ENCODE data around the gene FOXP1. TPM values are rescaled to one million over a fixed set of nuclear protein-coding genes. Genes with fewer than 3 reads are reported as not detected.

The FOXP1 gene
- total RNA-seq, 1 experiment from 2014 or later, result 58.4 TPM

DNA sequence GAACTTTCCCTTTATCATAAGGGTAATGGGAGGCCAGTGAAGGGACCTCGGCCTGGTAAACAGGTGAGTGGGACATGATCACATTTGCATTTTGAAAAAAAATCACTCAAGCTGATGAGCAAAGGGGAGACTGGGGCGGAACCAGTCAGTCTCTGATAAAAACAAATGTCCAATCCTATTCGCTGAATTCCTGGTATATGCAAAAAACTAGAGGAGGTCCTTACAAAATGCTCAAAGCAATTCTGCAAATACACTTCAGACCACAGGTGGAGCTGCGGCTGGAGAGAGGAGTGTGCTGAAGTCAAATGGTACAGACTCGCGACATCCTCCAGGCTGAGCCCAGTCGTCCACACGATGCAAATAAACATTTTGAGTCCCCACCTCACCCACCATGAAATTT lies 166.7 kb downstream of the FOXP1 start:
- no peaks in the 10 kb centered on the region for H3K9me3 ChIP-seq (ENCODE audit: low read depth, low read length, poor library complexity, severe bottlenecking)
- ChIA-PET CTCF (no interaction called here), POLR2A (ENCODE audit: low non-redundant PET) (no interaction called here)
- no TSS peak for BruUV-seq (replicated peaks)
- H3K4me3 ChIP-seq (ENCODE audit: low read depth, low read length, poor library complexity, severe bottlenecking), result no peak overlapping the region
- no peaks in the 10 kb centered on the region for H3K4me1 ChIP-seq (ENCODE audit: insufficient read depth, low read length, poor library complexity, severe bottlenecking)
- no peaks in the 10 kb centered on the region for H3K36me3 ChIP-seq (ENCODE audit: insufficient read depth, low read length, poor library complexity, severe bottlenecking)
- intact Hi-C loops (cut with micrococcal nuclease; ENCODE audit: unreplicated experiment), result no loop called here
- DNase-seq (ENCODE audit: low spot score), result no peak
- no peak overlapping the region for H3K27ac ChIP-seq (ENCODE audit: low read depth, low read length, poor library complexity, severe bottlenecking)
- no peaks in the 10 kb centered on the region for H3K27me3 ChIP-seq (replicated peaks; ENCODE audit: insufficient read depth, low read depth, low read length, poor library complexity)
- TF ChIP-seq CTCF (conservative IDR thresholded peaks at IDR 0.05; ENCODE audit: low read depth, low read length), result 0 out of 2 replicates have a peak, but pooled peaks have one; percentile 19
- TF ChIP-seq EZH2 (IDR thresholded peaks at IDR 0.05; ENCODE audit: borderline replicate concordance, low read depth, low read length, poor library complexity, severe bottlenecking), result no peak

DNA sequence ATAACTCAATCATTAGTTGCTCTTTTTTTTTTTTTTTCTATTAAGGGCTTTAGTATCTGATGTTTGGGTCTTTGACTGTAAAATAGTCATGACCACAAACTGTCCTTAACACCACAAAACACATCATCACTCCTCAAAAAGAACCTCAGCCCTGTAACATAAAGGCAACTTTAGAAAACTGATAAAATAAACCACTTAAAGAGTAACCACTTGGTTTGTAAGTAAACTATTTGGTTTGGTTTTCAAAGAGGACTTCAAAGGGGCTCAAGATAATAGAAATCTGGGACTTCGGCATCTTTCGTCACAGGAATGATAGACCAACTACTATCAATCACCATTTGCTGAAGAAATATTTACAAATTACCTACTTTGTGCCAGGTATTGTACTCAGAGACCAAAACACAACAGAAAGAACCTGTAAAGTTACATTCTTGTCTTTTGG lies 167.8 kb downstream of the FOXP1 start:
- ChIA-PET CTCF (no interaction called here), POLR2A (ENCODE audit: low non-redundant PET) (no interaction called here)
- intact Hi-C loops (cut with micrococcal nuclease; ENCODE audit: unreplicated experiment), result no loop called here
- Histone ChIP-seq H3K9me3 (ENCODE audit: low read depth, low read length, poor library complexity, severe bottlenecking) (no peaks in the 10 kb centered on the region), H3K27ac (ENCODE audit: low read depth, low read length, poor library complexity, severe bottlenecking) (no peak overlapping the region), H3K36me3 (ENCODE audit: insufficient read depth, low read length, poor library complexity, severe bottlenecking) (no peaks in the 10 kb centered on the region), H3K4me1 (ENCODE audit: insufficient read depth, low read length, poor library complexity, severe bottlenecking) (no peaks in the 10 kb centered on the region), H3K27me3 (replicated peaks; ENCODE audit: insufficient read depth, low read depth, low read length, poor library complexity) (no peaks in the 10 kb centered on the region), H3K4me3 (ENCODE audit: low read depth, low read length, poor library complexity, severe bottlenecking) (no peak overlapping the region)
- TF ChIP-seq CTCF (conservative IDR thresholded peaks at IDR 0.05; ENCODE audit: low read depth, low read length), result no peak
- TF ChIP-seq EZH2 (IDR thresholded peaks at IDR 0.05; ENCODE audit: borderline replicate concordance, low read depth, low read length, poor library complexity, severe bottlenecking), result no peak
- no TSS peak for BruUV-seq (replicated peaks)
- DNase-seq (ENCODE audit: low spot score), result no peak

DNA sequence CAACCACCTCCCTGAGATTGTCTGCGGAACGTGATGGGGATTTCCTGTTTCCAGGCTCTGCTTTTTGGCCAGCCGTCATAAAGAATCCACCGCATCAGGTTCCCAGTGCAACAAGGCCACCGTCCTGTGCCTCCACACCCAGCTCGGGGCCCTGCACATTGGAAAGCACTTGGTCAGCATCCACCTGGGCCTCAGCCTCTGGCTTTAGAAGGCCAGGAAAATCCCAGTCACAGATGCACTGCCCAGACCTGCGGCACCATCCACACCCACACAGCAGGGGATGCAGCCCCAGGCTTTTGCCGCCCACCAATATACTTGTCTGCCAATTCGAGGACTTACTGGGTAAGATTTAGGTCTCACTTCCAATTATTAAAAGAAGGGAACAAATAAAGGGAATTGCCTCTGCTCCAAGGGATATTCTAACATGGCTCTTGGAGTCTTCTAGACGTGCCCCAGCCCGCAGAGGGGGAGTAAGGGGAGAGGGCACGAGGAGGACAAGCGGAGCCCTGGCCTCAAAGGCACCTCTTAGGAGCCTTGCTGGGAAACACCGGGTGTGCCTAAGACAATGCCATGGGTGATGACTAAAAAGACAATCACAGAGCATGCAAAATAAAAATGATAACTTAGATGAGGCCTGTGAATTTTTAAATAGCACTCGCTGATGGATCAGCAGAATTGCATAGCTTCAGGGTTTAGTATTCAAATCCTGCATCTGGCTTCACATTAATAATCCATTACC lies 169.2 kb downstream of the FOXP1 start:
- no TSS peak for BruUV-seq (replicated peaks)
- Histone ChIP-seq H3K9me3 (ENCODE audit: low read depth, low read length, poor library complexity, severe bottlenecking) (no peaks in the 10 kb centered on the region), H3K4me3 (ENCODE audit: low read depth, low read length, poor library complexity, severe bottlenecking) (no peak overlapping the region), H3K36me3 (ENCODE audit: insufficient read depth, low read length, poor library complexity, severe bottlenecking) (no peaks in the 10 kb centered on the region), H3K27ac (ENCODE audit: low read depth, low read length, poor library complexity, severe bottlenecking) (no peak overlapping the region), H3K4me1 (ENCODE audit: insufficient read depth, low read length, poor library complexity, severe bottlenecking) (no peaks in the 10 kb centered on the region), H3K27me3 (replicated peaks; ENCODE audit: insufficient read depth, low read depth, low read length, poor library complexity) (no peaks in the 10 kb centered on the region)
- intact Hi-C loops (cut with micrococcal nuclease; ENCODE audit: unreplicated experiment), result no loop called here
- no peak for TF ChIP-seq CTCF (conservative IDR thresholded peaks at IDR 0.05; ENCODE audit: low read depth, low read length)
- ChIA-PET POLR2A (ENCODE audit: low non-redundant PET) (no interaction called here), CTCF (no interaction called here)
- DNase-seq (ENCODE audit: low spot score), result no peak
